Esophagus muscularis mucosa (tissue), 4 donors: ENCODE results near the gene BCKDHB.

ENCODE experiments used
- CTCF ChIP-seq, 3 experiments: fragments of 200-600 bp in 2 of 3; fragments of 450-650 bp in 1 of 3; sonication (generic) in 2 of 3; IDR thresholded peaks; one replicate each; pipeline ENCODE4 v1.5.1; 2017 to 2019; ENCODE audit warnings: antibody characterized with exemption in 3 of 3, mild to moderate bottlenecking in 2 of 3, moderate library complexity in 1 of 3
- EP300 ChIP-seq: sonication (generic); formaldehyde crosslinking; IDR thresholded peaks from one replicate; pipeline ENCODE4 v1.6.1; 2017; ENCODE audit warnings: antibody characterized with exemption
- POLR2A ChIP-seq: fragments of 450-650 bp; IDR thresholded peaks from one replicate; pipeline ENCODE4 v1.6.1; 2017; ENCODE audit warnings: antibody characterized with exemption, moderate library complexity, mild to moderate bottlenecking, low read depth
- POLR2AphosphoS5 ChIP-seq, 2 donors: sonication (generic); formaldehyde crosslinking; IDR thresholded peaks; one replicate each; pipeline ENCODE4 v1.6.1; 2017; ENCODE audit warnings: antibody characterized with exemption in 2 of 2

- TF ChIP-seq POLR2A (no peak), CTCF (IDR thresholded peaks at IDR 0.05) (no peak), POLR2AphosphoS5 (IDR thresholded peaks at IDR 0.05) (no peak), EP300 (no peak)
Measured at GRCh38 chr6:80215063-80215462, 108.6 kb downstream of the BCKDHB start.
